ENCODE data around the gene ADAMTS2. TPM values are rescaled to one million over a fixed set of nuclear protein-coding genes. Genes with fewer than 3 reads are reported as not detected.

ADAMTS2 gene
- total RNA-seq, 1 experiment from 2014 or later: 3.9 TPM

DNA sequence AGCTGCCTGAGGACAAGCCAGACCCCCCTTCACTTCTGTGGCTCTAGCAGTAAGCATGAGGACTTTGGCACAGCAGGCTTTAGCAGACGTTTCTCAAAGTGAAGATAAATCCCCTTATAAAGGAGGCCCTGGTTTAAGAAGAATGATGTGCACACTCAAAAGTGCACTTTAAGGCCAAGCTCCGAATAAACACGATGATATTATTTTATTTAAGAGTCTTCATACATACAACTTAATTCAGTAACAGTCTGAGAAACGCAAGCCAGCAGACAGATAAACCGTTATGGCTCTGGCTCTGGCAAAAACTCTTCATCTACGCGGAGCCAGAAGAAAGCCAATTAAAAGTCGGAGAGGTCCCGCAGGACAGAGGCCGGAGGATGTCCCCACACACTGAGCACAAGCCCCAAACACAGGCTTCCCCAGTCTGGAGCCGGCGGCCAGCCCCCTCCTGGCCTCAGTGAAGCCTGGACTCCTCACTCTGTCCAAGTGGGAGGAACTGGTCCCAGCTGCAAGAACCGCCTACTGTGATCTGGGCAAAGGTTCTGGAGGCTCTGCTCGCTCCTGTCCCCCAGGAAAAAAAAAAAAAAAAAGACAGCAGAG, 44.6 kb downstream of the ADAMTS2 start:
- intact Hi-C loops (cut with micrococcal nuclease): no loop called here
- ATAC-seq (no peak), DNase-seq (ENCODE audit: low read depth, low spot score) (no peak)
- no peaks in the 10 kb centered on the region for H3K9me2 ChIP-seq (ENCODE audit: insufficient read depth)
- BruUV-seq (replicated peaks): no TSS peak
- H3K4me2 ChIP-seq (ENCODE audit: low read length): no peak overlapping the region
- peaks cover 11% of the 10 kb centered on the region; the same call in 1 of the 2 replicates for H3K27me3 ChIP-seq (ENCODE audit: insufficient read depth, low read length)
- H3K9ac ChIP-seq (ENCODE audit: low read length): no peak overlapping the region
- no peak overlapping the region for H2AFZ ChIP-seq (ENCODE audit: low read depth, low read length, poor library complexity, severe bottlenecking)
- ChIA-PET RAD21 (ENCODE audit: low non-redundant PET in 1 of 2, low total read pairs in 2 of 2, uncharacterized antibody in 2 of 2, unreplicated experiment in 2 of 2) (no interaction called here), POLR2A (no interaction called here), CTCF (no interaction called here)
- H4K20me1 ChIP-seq (ENCODE audit: insufficient read depth): no peaks in the 10 kb centered on the region
- H3K79me2 ChIP-seq (ENCODE audit: insufficient read depth, low read length): no peaks in the 10 kb centered on the region
- H3K9me3 ChIP-seq (ENCODE audit: control insufficient read depth in 1 of 2, insufficient read depth in 1 of 2, low read depth in 1 of 2, low read length in 2 of 2): no peaks in the 10 kb centered on the region
- H3K27ac ChIP-seq (ENCODE audit: low read depth, low read length): no peak overlapping the region
- H3K4me3 ChIP-seq (replicated peaks in 1 of 2; ENCODE audit: low read depth in 1 of 2, low read length in 2 of 2): no peak overlapping the region
- TF ChIP-seq, protein P1, sequence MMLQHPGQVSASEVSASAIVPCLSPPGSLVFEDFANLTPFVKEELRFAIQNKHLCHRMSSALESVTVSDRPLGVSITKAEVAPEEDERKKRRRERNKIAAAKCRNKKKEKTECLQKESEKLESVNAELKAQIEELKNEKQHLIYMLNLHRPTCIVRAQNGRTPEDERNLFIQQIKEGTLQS (IDR thresholded peaks at IDR 0.05): no peak
- TF ChIP-seq RAD21 (IDR thresholded peaks at IDR 0.05; ENCODE audit: low read depth) (no peak), JUND (IDR thresholded peaks at IDR 0.05) (no peak), EZH2 (IDR thresholded peaks at IDR 0.05) (no peak), CBX3 (IDR thresholded peaks at IDR 0.05; ENCODE audit: low read depth) (no peak), SRF (IDR thresholded peaks at IDR 0.05; ENCODE audit: low read depth) (no peak), EZH2phosphoT487 (IDR thresholded peaks at IDR 0.05; ENCODE audit: borderline replicate concordance) (no peak), CEBPB (IDR thresholded peaks at IDR 0.05; ENCODE audit: low read depth) (no peak), TCF7L2 (IDR thresholded peaks at IDR 0.05; ENCODE audit: borderline replicate concordance, extremely low read depth, insufficient read depth, insufficient read length) (no peak), POLR2AphosphoS5 (IDR thresholded peaks at IDR 0.05; ENCODE audit: low read depth, low read length) (no peak)
- TF ChIP-seq, protein P2, sequence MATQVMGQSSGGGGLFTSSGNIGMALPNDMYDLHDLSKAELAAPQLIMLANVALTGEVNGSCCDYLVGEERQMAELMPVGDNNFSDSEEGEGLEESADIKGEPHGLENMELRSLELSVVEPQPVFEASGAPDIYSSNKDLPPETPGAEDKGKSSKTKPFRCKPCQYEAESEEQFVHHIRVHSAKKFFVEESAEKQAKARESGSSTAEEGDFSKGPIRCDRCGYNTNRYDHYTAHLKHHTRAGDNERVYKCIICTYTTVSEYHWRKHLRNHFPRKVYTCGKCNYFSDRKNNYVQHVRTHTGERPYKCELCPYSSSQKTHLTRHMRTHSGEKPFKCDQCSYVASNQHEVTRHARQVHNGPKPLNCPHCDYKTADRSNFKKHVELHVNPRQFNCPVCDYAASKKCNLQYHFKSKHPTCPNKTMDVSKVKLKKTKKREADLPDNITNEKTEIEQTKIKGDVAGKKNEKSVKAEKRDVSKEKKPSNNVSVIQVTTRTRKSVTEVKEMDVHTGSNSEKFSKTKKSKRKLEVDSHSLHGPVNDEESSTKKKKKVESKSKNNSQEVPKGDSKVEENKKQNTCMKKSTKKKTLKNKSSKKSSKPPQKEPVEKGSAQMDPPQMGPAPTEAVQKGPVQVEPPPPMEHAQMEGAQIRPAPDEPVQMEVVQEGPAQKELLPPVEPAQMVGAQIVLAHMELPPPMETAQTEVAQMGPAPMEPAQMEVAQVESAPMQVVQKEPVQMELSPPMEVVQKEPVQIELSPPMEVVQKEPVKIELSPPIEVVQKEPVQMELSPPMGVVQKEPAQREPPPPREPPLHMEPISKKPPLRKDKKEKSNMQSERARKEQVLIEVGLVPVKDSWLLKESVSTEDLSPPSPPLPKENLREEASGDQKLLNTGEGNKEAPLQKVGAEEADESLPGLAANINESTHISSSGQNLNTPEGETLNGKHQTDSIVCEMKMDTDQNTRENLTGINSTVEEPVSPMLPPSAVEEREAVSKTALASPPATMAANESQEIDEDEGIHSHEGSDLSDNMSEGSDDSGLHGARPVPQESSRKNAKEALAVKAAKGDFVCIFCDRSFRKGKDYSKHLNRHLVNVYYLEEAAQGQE (IDR thresholded peaks at IDR 0.05; ENCODE audit: low read depth): no peak
- no peaks in the 10 kb centered on the region for H3K36me3 ChIP-seq (ENCODE audit: control insufficient read depth in 1 of 2, insufficient read depth in 2 of 2, low read length in 2 of 2)
- no peaks in the 10 kb centered on the region for H3K4me1 ChIP-seq (ENCODE audit: control insufficient read depth in 1 of 2, insufficient read depth in 2 of 2, low read length in 2 of 2)

Data from HCT116 (cell line).